Kidney (tissue), 22 donors: ENCODE measurements around the gene TASL. TPM values are rescaled to one million over a fixed set of nuclear protein-coding genes. Genes with fewer than 3 reads are reported as not detected.

Experiments used
- DNase-seq, 5 donors: peaks; one replicate each; pipeline ENCODE4 v3.0.0-alpha.2; 2013 to 2020
- FAIRE-seq: peaks from 2 replicates; lab custom pipeline; 2012; peaks lifted over from hg19 to GRCh38; lab: Jason Lieb, UNC
- H3K27ac ChIP-seq, 2 donors: one replicate each; pipeline ENCODE4 v1.7.0; 2013; ENCODE audit warnings: low read depth in 2 of 2, low read length in 2 of 2, inconsistent platforms in 1 of 2
- H3K27me3 ChIP-seq: one replicate; pipeline ENCODE4 v1.7.1; 2013; ENCODE audit warnings: low read length, inconsistent platforms; ENCODE audit not compliant: control insufficient read depth, insufficient read depth
- H3K36me3 ChIP-seq, 3 donors: one replicate each; pipeline versions ENCODE4 v1.7.0 to v1.7.1; 2013; ENCODE audit warnings: low read length in 3 of 3, control low read depth in 1 of 3, inconsistent platforms in 1 of 3; ENCODE audit not compliant: insufficient read depth in 3 of 3, control insufficient read depth in 2 of 3
- H3K4me1 ChIP-seq, 3 donors: one replicate each; pipeline versions ENCODE4 v1.7.0 to v1.7.1; 2013; ENCODE audit warnings: low read length in 3 of 3, inconsistent platforms in 1 of 3, low read depth in 1 of 3; ENCODE audit not compliant: control insufficient read depth in 2 of 3, insufficient read depth in 2 of 3
- H3K4me3 ChIP-seq, 3 donors: one replicate each; pipeline versions ENCODE4 v1.7.0 to v1.8.1; 2013; ENCODE audit warnings: low read length in 3 of 3, control low read depth in 1 of 3, inconsistent platforms in 1 of 3
- H3K9ac ChIP-seq, 3 donors: one replicate each; pipeline versions ENCODE4 v1.7.0 to v1.7.1; 2013; ENCODE audit warnings: low read length in 3 of 3, control low read depth in 1 of 3, inconsistent platforms in 1 of 3
- H3K9me3 ChIP-seq, 3 donors: one replicate each; pipeline versions ENCODE4 v1.7.0 to v1.7.1; 2013; ENCODE audit warnings: low read length in 3 of 3, control low read depth in 1 of 3, inconsistent platforms in 1 of 3; ENCODE audit not compliant: control insufficient read depth in 2 of 3, insufficient read depth in 1 of 3
- intact Hi-C: fragments of 100-400 bp; cut with DNase I; formaldehyde crosslinking; loops from one replicate; pipeline ENCODE4 v1.11.1; 2022
- long read RNA-seq, 10 donors: library from polyadenylated mRNA in 1 of 10; unstranded in 1 of 10; transcript quantifications; one replicate each; pipeline ENCODE4 v2.0.0 and lab custom pipeline, GENCODE V29; 2021 to 2026
- polyA plus RNA-seq: library from polyadenylated mRNA; stranded (reverse); fragments of 350-450 nt; fragmentation: Illumina TruSeq; extraction: RNeasy Lipid Tissue Mini Kit (QIAGEN cat#74804); gene quantifications from one replicate; pipeline ENCODE4 v1.2.3, GENCODE V29; 2014; ENCODE audit warnings: low read depth, low replicate concordance; ENCODE audit not compliant: insufficient read depth
- total RNA-seq: library from RNA; stranded (reverse); fragmentation: NEBNext Ultra II Directional; extraction: Animal tissue kit (Norgen Biotek cat#: 25700); gene quantifications from one replicate; pipeline ENCODE4 v1.2.1, GENCODE V29; 2021
- TF ChIP-seq, protein P1 (sequence below): IDR thresholded peaks from 3 replicates; pipeline ENCODE4 v1.5.1; 2012; ENCODE audit warnings: mild to moderate bottlenecking, moderate library complexity, borderline replicate concordance; ENCODE audit not compliant: insufficient read depth; ENCODE audit errors: extremely low read depth
- donor health status: control.
- donor health status: control.
- donor health status: control.
- donor health status: control.
- donor health status: control.
- donor health status: DM: yes; HTN: yes; CAD: no.
- donor health status: Normal renal cell carcinoma (clear cell type).

TASL gene, protein sequence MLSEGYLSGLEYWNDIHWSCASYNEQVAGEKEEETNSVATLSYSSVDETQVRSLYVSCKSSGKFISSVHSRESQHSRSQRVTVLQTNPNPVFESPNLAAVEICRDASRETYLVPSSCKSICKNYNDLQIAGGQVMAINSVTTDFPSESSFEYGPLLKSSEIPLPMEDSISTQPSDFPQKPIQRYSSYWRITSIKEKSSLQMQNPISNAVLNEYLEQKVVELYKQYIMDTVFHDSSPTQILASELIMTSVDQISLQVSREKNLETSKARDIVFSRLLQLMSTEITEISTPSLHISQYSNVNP
- total RNA-seq = 1.8 TPM
- polyA plus RNA-seq = 0.22 TPM
- long read RNA-seq, donor 1, partial matches to known transcripts = 0 of 1 reads
- long read RNA-seq, donor 1, other reads (novel, unspliced or antisense) = 0 of 1 reads
- long read RNA-seq, donor 2 = 0 reads
- long read RNA-seq, donor 3, partial matches to known transcripts = 0 of 1 reads
- long read RNA-seq, donor 3, other reads (novel, unspliced or antisense) = 0 of 1 reads
- long read RNA-seq, donor 4 = 0 reads
- long read RNA-seq, donor 5 = 0 reads
- long read RNA-seq, donor 6 = 0 reads
- long read RNA-seq, donor 7 = 0 reads
- long read RNA-seq, donor 8 = 0 reads
- long read RNA-seq, donor 9 = 0 reads
- long read RNA-seq, donor 10 = 0 reads

DNA sequence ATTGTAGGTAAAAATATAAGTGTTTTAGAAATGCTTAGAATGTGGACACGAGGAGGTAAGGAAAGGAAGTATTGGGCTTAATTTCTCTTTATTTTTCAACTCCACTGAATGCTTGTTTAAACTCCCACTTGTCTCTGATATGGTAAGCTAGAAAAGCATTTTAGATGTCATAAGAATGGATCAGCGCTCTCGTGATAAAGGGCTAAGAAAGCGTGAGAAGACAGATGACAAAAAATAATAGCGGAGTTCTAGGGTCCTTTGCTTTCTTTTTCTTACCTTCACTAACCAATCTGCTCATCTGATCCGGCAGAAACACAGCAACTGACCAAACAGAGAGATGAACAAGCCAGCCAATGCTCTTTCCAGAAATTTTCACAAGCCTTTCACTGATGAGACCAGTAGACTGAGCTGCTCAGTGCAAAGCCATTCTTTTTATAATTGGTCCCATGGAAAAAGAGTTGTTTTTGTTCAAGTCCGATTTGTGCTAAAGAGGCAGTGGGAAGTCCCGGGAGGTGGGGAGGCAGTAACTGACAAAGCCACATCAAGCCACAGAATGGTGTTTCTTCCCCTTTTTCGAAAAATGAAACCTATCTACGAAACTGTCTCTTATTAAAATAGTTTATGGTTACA, at the start of gene TASL:
TSS of gene TASL (minus strand) at position 405 of the 630 bp plus-strand sequence. CDS start 17,411 bp downstream, outside the sequence.
- Histone ChIP-seq H3K4me1 (peaks cover 0 to 3% (median 0%) of the 10 kb centered on the region in 3 donors), H3K27me3 (no peaks in the 10 kb centered on the region), H3K36me3 (no peaks in the 10 kb centered on the region), H3K27ac (peak within 1 kb of the TSS; percentile 13 to 53), H3K9me3 (no peaks in the 10 kb centered on the region), H3K9ac (no peak within 1 kb of the TSS), H3K4me3 (peak within 1 kb of the TSS in 2 of 3 donors; percentile 13 to 24)
- DNase-seq (no peak), FAIRE-seq (no peak)
- TF ChIP-seq, protein P1, sequence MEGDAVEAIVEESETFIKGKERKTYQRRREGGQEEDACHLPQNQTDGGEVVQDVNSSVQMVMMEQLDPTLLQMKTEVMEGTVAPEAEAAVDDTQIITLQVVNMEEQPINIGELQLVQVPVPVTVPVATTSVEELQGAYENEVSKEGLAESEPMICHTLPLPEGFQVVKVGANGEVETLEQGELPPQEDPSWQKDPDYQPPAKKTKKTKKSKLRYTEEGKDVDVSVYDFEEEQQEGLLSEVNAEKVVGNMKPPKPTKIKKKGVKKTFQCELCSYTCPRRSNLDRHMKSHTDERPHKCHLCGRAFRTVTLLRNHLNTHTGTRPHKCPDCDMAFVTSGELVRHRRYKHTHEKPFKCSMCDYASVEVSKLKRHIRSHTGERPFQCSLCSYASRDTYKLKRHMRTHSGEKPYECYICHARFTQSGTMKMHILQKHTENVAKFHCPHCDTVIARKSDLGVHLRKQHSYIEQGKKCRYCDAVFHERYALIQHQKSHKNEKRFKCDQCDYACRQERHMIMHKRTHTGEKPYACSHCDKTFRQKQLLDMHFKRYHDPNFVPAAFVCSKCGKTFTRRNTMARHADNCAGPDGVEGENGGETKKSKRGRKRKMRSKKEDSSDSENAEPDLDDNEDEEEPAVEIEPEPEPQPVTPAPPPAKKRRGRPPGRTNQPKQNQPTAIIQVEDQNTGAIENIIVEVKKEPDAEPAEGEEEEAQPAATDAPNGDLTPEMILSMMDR = no peak
- intact Hi-C loops = no loop called here

DNA sequence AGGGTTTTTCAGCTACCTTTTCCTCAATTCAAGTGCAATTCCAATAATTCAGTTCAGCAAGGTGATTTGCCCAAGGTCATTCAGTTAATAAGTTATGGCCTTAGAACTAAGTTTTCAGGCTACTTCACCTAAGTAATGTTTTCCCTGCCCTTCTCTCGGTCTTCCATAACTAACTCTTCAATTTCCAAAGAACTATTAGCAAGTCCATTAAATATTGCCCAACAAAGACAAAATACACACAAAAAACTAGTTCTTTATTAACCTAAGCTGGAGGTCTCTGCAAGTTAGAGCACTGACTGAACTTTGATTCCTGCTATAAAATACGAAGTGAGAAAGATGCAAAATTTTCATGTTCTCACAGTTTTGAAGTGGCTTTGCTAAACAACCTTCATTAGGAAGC, 48.8 kb upstream of the TASL start:
- TF ChIP-seq, protein P1 = no peak
- no peak overlapping the region for H3K9ac ChIP-seq
- no peaks in the 10 kb centered on the region for H3K27me3 ChIP-seq
- peak; percentile 99 for FAIRE-seq
- H3K4me1 ChIP-seq = peaks cover 0 to 5% (median 0%) of the 10 kb centered on the region in 3 donors
- peak overlapping the region in 1 of 2 donors; percentile 67 for H3K27ac ChIP-seq
- DNase-seq = peak in 1 of 5 donors; percentile 3
- H3K9me3 ChIP-seq = no peaks in the 10 kb centered on the region
- no peak overlapping the region for H3K4me3 ChIP-seq
- intact Hi-C loops = no loop called here
- no peaks in the 10 kb centered on the region for H3K36me3 ChIP-seq

DNA sequence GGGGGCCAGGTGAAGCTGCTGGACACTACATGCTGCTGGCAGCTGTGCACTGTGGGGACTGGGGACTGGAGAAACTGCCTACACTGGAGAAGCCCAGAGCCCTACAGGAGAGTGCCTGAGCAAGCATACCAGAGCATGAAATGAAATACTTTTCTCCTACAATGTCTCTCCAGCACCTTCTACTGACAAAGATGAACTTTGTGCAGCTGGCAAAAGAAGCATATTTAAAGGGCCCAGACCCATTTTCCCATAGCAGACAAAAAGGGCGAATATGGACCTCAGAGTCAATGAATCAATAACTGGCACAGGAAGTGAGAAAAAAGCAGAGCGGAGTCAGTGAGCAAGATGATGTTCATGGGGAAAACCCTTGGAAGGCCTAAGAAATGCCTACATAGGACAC, 44.8 kb upstream of the TASL start:
- no peak overlapping the region for H3K9ac ChIP-seq
- no peaks in the 10 kb centered on the region for H3K36me3 ChIP-seq
- H3K4me3 ChIP-seq = no peak overlapping the region
- H3K9me3 ChIP-seq = no peaks in the 10 kb centered on the region
- TF ChIP-seq, protein P1 = no peak
- H3K27me3 ChIP-seq = no peaks in the 10 kb centered on the region
- FAIRE-seq = no peak
- no peak overlapping the region for H3K27ac ChIP-seq
- intact Hi-C loops = no loop called here
- H3K4me1 ChIP-seq = peaks cover 0 to 3% (median 0%) of the 10 kb centered on the region in 3 donors
- DNase-seq = no peak
